ENCODE data around the gene HSPB2. TPM values are rescaled to one million over a fixed set of nuclear protein-coding genes. Genes with fewer than 3 reads are reported as not detected.
A peak's percentile ranks its signal among the peaks of the same experiment; 100 is the strongest.

The HSPB2 gene
- total RNA-seq, 1 donor from 2014 or later, result 36.5 TPM

DNA sequence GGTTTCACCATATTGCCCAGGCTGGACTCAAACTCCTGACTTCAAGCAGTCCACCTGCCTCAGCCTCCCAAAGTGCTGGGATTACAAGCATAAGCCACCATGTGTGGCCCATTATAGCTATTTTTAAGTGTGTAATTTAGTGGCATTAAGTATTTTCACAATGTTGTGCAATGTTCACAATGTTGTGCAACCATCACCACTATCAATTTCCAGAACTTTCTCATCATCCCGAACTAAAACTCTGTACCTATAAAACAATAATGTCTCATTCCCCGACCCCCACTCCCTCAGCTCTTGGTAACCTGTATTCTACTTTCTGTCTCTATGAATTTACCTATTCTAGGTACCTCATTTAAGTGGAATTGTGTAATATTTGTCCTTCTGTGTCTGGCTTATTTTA is 25.7 kb upstream of the HSPB2 start:
- no peaks in the 10 kb centered on the region for H3K4me1 ChIP-seq
- intact Hi-C loops (cut with micrococcal nuclease), result no loop called here
- TF ChIP-seq, protein P1, sequence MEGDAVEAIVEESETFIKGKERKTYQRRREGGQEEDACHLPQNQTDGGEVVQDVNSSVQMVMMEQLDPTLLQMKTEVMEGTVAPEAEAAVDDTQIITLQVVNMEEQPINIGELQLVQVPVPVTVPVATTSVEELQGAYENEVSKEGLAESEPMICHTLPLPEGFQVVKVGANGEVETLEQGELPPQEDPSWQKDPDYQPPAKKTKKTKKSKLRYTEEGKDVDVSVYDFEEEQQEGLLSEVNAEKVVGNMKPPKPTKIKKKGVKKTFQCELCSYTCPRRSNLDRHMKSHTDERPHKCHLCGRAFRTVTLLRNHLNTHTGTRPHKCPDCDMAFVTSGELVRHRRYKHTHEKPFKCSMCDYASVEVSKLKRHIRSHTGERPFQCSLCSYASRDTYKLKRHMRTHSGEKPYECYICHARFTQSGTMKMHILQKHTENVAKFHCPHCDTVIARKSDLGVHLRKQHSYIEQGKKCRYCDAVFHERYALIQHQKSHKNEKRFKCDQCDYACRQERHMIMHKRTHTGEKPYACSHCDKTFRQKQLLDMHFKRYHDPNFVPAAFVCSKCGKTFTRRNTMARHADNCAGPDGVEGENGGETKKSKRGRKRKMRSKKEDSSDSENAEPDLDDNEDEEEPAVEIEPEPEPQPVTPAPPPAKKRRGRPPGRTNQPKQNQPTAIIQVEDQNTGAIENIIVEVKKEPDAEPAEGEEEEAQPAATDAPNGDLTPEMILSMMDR (IDR thresholded peaks at IDR 0.05; ENCODE audit: borderline replicate concordance), result no peak
- H3K27ac ChIP-seq (replicated peaks), result no peak overlapping the region
- no peaks in the 10 kb centered on the region for H3K27me3 ChIP-seq (ENCODE audit: low read depth)
- H3K4me3 ChIP-seq, result no peak overlapping the region
- H3K9me3 ChIP-seq (replicated peaks), result peaks cover 3% of the 10 kb centered on the region
- H3K36me3 ChIP-seq, result no peaks in the 10 kb centered on the region
- no peak for DNase-seq

DNA sequence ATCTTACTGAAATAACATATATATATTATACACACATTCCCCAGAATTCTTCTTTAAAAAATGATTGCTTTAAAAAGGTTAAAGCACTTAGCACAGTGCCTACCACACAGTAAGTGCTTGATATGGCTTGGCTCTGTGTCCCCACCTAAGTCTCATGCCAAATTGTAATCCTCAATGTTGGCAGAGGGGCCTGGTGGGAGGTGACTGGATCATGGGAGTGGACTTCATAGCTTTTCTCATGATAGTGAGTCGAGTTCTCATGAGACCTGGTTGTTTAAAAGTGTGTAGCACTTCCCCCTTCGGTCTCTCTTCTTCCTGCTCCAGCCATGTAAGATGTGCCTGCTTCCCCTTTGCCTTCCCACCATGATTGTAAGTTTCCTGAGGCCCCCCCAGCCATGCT is 7.1 kb upstream of the HSPB2 start:
- Histone ChIP-seq H3K4me3 (no peak overlapping the region), H3K27me3 (ENCODE audit: low read depth) (no peaks in the 10 kb centered on the region), H3K36me3 (peaks cover 19% of the 10 kb centered on the region), H3K27ac (replicated peaks) (peak overlapping the region; percentile 99), H3K9me3 (replicated peaks) (no peaks in the 10 kb centered on the region), H3K4me1 (peaks cover 28% of the 10 kb centered on the region)
- DNase-seq, result no peak
- intact Hi-C loops (cut with micrococcal nuclease), result no loop called here
- TF ChIP-seq, protein P1 (IDR thresholded peaks at IDR 0.05; ENCODE audit: borderline replicate concordance), result no peak

DNA sequence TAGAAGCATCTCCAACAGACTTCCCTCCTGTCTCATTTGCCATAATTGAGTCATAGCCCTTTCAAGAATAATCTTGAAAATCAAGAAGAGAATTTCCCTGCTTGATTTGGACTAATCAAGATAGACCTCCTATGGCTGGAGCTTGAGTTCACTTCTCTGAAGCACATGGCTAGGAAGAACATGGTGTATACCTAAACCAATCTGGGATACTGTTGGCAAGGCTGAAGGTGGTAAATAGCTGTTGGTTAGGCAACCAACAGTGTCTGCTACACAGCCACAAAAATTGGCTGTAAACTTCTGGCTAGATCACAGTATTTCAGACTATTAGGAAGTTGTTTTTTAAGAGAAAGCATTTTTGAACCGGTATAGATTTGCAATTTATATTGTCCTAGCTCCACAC is 5.9 kb upstream of the HSPB2 start:
- Histone ChIP-seq H3K27ac (replicated peaks) (peak overlapping the region; percentile 99), H3K27me3 (ENCODE audit: low read depth) (no peaks in the 10 kb centered on the region), H3K36me3 (peaks cover 22% of the 10 kb centered on the region), H3K9me3 (replicated peaks) (no peaks in the 10 kb centered on the region), H3K4me1 (peaks cover 40% of the 10 kb centered on the region), H3K4me3 (no peak overlapping the region)
- DNase-seq, result no peak
- intact Hi-C loops (cut with micrococcal nuclease), result no loop called here
- TF ChIP-seq, protein P1 (IDR thresholded peaks at IDR 0.05; ENCODE audit: borderline replicate concordance), result no peak

DNA sequence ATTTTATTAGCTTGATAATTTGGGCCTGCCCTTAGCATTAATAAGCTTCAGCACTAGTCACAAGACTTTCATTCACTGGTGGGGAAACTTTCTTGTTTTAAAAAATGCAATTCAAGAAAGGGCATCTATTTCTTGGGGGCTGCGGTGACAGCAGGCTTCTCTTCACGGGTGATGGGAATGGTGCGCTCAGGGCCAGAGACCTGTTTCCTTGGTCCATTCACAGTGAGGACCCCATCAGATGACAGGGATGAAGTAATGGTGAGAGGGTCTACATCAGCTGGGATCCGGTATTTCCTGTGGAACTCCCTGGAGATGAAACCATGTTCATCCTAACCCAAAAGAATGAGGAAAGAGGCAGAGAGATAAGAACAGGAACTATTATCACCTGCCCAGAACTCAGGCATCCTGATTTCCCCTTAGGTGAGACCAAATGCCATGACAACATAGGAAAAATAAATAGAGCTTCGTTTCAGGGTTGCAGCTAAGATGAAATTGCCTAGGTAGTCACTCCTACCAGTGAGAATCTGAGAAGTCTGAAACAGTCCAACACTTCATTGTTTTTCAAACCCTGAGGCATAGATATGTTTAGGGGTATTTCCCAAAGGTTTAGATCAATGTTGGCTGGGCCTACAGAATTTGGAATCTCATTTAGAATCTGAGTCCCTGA is 3.8 kb upstream of the HSPB2 start:
- H3K27me3 ChIP-seq (ENCODE audit: low read depth), result peaks cover 13% of the 10 kb centered on the region
- H3K27ac ChIP-seq (replicated peaks), result peak overlapping the region; percentile 99
- intact Hi-C loops (cut with micrococcal nuclease), result no loop called here
- H3K4me1 ChIP-seq, result peaks cover 56% of the 10 kb centered on the region
- no peaks in the 10 kb centered on the region for H3K9me3 ChIP-seq (replicated peaks)
- no peak for DNase-seq
- H3K36me3 ChIP-seq, result peaks cover 22% of the 10 kb centered on the region
- TF ChIP-seq, protein P1 (IDR thresholded peaks at IDR 0.05; ENCODE audit: borderline replicate concordance), result no peak
- H3K4me3 ChIP-seq, result peak overlapping the region; percentile 77

DNA sequence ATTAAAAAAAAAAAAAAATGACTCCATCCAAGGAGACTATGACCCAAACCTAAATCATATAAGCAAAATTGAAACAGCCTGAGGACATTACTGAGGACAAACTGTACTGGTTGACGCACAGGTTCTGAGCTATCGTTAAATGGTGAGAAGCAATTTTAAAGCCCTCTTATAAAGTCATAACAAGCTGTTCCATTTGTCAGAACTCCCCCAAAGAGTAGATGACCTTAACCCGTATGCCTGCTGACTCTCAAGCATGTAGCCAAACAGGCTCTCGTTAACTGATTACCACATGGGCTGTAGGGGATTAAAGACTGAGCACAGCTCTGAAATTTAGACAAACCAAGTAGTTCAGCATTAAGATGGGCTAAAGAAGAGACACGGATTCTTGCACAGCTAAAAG is 3.2 kb upstream of the HSPB2 start:
- Histone ChIP-seq H3K9me3 (replicated peaks) (no peaks in the 10 kb centered on the region), H3K4me3 (peak overlapping the region; percentile 77), H3K4me1 (peaks cover 62% of the 10 kb centered on the region), H3K27ac (replicated peaks) (peak overlapping the region; percentile 99), H3K36me3 (peaks cover 22% of the 10 kb centered on the region), H3K27me3 (ENCODE audit: low read depth) (peaks cover 15% of the 10 kb centered on the region)
- TF ChIP-seq, protein P1 (IDR thresholded peaks at IDR 0.05; ENCODE audit: borderline replicate concordance), result no peak
- intact Hi-C loops (cut with micrococcal nuclease), result no loop called here
- DNase-seq, result no peak

Data from left ventricle myocardium inferior (tissue), 1 donor.